GM12873 (cell line): ENCODE results near the gene TPPP2.

ENCODE experiments used
- TF ChIP-seq, protein P1 (sequence below): IDR thresholded peaks from 2 replicates; pipeline ENCODE4 v1.5.1; 2012; ENCODE audit warnings: low read depth, mild to moderate bottlenecking, moderate library complexity, low read length, control low read depth; ENCODE audit not compliant: insufficient read depth; ENCODE audit errors: missing control alignments

TPPP2 gene

DNA sequence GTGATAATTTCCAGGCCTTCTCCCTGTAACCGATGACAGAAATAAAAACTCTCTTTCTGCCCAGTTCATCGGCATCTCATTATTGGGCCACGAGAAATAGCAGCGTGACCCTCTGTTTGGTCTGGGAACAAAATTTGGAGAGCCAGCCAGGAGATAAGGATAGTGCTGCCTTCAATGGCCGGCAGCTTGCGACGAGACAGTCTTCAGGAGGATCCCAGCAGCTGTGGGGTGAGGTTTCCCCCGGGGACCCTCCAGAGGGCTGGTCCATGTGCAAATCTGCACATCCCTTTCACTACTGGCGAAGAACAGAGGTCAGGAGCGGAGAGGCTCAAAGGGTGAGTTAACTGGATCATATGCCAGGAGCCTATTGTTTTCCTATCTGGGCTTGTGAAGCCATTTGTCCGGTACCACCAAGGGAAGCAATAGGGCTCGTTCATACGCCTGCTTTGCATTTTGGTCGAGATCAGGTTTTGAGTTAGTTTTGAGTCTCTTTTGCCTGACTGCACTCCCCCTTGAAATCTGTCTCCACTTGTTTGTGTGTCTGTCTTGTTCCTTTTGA lies 26.1 kb upstream of the TPPP2 start:
- TF ChIP-seq, protein P1, sequence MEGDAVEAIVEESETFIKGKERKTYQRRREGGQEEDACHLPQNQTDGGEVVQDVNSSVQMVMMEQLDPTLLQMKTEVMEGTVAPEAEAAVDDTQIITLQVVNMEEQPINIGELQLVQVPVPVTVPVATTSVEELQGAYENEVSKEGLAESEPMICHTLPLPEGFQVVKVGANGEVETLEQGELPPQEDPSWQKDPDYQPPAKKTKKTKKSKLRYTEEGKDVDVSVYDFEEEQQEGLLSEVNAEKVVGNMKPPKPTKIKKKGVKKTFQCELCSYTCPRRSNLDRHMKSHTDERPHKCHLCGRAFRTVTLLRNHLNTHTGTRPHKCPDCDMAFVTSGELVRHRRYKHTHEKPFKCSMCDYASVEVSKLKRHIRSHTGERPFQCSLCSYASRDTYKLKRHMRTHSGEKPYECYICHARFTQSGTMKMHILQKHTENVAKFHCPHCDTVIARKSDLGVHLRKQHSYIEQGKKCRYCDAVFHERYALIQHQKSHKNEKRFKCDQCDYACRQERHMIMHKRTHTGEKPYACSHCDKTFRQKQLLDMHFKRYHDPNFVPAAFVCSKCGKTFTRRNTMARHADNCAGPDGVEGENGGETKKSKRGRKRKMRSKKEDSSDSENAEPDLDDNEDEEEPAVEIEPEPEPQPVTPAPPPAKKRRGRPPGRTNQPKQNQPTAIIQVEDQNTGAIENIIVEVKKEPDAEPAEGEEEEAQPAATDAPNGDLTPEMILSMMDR = no peak

DNA sequence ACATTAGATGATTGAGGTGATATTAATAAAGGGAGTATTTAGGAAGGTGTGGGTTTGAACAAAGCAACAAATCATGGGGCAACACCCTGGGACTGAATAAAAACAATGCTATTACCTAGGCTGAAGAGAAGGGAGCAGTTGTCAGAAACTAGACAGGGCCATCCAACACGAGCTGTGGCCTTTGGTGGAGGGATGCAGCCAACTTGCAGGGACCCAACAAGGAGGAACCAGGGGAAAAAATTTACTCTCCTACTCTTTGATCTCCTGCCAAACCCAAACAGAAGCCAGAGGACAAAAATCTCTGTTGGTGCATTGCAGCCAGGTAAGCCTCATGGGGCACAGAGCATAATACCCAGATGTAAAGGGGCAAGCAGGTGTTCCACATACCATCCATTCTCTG lies 18.9 kb upstream of the TPPP2 start:
- TF ChIP-seq, protein P1 = no peak

DNA sequence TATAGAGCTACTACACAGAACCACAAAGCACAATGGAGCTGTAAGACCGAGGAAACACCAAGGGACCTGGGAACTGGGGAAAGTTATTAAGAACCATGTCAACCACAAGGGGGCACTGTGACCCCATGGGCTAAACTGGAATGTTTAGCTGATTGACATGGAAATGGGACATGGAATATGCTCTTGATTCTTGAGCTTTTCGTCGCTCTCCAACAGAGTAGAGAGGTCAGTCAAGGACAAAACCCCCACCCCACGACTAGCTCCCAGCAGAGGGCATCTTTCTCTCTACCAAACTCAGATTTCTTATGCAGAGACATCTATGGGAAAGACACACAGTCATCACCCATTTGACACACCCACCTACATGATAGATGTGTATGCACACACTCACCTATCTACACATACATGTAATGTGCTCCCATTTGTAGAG lies 15.2 kb upstream of the TPPP2 start:
- TF ChIP-seq, protein P1 = peak; percentile 88

DNA sequence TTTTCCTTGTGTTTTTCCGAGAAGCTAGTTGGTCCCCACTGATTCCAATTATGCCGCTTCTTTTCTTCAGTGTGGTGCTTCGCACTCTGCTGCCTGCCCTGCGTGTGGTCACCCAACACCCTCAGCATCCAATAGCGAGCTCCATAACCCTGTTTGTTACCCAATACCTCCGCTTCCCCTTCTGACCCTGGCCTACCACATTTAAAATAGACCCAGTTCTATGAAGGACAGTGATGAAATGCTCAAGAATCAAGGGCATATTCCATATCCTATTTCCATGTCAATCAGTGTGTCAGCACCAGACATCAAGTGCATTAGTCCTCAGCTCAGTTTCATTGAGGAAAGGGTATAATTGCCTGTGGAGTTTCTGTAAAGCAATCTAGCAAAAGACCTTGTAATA lies 14.7 kb upstream of the TPPP2 start:
- TF ChIP-seq, protein P1 = no peak

DNA sequence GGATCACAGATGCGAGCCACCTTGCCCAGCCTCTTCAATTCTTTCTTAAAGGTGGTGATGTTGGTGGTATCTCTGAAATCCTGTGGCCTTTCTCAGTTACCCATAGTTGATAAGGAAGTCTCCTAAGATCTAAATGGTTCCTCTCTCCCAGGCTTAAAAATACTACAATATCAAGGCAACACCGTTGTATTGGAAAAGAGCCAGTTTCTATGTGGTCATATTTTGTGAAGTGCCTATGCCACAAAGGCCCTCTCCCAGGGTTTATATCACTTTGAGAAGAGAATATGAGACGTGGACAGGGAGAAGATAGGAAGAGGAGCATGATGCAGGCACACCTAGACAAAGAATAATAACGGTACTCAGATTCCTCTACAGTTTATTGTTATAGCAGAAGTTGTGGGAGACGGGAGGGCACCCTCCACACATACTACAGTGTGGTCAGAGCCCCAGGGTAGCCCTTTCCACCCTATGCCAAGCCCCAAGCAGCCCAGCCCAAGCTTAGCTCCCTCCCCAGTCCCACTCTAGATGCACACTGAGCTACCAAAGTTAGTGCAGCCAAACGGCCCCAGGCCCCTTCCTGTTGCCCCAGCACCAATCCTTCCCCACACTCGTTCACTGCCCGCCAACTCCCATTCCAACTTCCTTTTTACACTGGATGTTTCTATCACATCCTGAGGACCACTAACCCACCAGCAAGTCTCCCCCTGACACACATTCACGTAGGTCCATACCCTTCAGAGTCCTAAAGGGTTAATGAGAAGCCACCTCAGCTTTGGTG lies 13.4 kb upstream of the TPPP2 start:
- TF ChIP-seq, protein P1 = no peak

DNA sequence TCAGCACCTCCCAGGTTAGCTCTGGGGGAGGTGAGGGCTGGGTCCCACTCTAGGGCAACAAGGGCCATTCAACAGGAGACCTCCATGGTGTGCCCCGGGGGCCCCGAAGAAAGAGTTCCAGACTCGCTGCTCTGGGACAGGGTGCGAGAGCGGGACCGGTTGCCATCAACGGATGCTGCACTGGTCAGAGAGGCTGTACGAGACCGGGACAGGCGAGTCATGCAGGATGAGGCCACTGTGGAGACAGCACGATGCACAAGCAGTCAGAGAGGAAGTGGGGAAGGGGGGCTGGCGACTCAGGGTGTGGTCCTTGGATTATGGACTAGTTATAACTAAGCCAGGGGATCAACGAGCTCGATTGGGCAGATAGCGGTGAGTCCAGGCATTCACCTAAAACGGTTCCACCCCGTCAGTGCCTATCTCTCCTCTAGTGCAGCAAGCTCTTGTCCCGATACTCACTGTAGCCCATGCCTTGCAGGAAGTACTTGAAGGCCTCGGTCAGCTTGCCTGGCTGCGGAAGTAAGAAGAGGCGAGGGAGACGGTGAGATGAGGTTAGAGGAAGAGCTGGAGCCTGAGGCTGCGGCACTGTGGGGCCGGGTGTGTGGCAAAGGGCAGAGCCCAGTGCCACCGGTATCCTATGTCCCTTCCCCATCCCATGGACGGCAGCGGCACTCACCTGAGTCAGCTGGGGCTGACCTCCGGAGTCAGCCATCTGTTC lies 12.3 kb upstream of the TPPP2 start:
- TF ChIP-seq, protein P1 = no peak

DNA sequence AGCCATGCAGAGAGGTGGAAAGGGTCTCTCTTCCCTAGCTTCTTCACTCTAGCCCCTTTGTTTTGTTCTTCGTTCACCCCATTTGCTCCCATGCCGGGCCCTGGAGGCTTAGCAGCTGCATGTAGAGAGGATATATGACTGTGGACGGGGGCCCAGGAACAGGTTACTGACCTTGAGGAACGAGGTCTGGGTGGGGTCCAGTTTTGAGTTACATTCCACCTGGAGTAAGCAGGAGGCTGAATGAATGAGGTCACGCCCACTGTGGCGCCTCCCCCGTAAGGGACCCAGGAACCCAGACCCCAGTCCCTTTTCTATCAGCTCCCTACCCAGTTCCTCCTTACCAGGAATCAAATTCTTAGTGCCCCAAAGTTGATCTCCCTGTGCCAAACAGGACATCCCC lies 11.7 kb upstream of the TPPP2 start:
- TF ChIP-seq, protein P1 = no peak
